Pancreas (tissue), 10 donors: ENCODE measurements around the gene CDS2. TPM values are rescaled to one million over a fixed set of nuclear protein-coding genes. Genes with fewer than 3 reads are reported as not detected.

Experiments
- ATAC-seq, 4 donors: fragments of 200-7000 bp; cut with Tn5 transposase; one replicate each; pipeline versions ENCODE4 v1.8.0 to v1.9.1; 2020; ENCODE audit warnings: mild to moderate bottlenecking in 4 of 4, moderate library complexity in 4 of 4
- DNase-seq, 6 donors: peaks; one replicate each; pipeline ENCODE4 v3.0.0-alpha.2; 2020
- FAIRE-seq: peaks from 2 replicates; lab custom pipeline; 2012; peaks lifted over from hg19 to GRCh38; lab: Jason Lieb, UNC
- H3K27ac ChIP-seq, 4 donors: fragments of 200-600 bp; sonication (generic); 1 replicate in 3 of 4; 2 replicates in 1 of 4; pipeline versions ENCODE4 v1.5.0 to v1.8.0; 2020
- H3K27me3 ChIP-seq, 4 donors: fragments of 200-600 bp; one replicate each; pipeline ENCODE4 v1.8.0; 2021
- H3K36me3 ChIP-seq, 3 donors: fragments of 200-600 bp; sonication (generic) in 1 of 3; one replicate each; pipeline versions ENCODE4 v1.5.0 to v1.8.0; 2020 to 2021
- H3K4me1 ChIP-seq, 3 donors: fragments of 200-600 bp; one replicate each; pipeline ENCODE4 v1.8.0; 2021
- H3K4me3 ChIP-seq, 4 donors: fragments of 200-600 bp; sonication (generic) in 2 of 4; one replicate each; pipeline versions ENCODE4 v1.5.0 to v1.8.0; 2020 to 2021
- H3K9me3 ChIP-seq, 4 donors: fragments of 200-600 bp; one replicate each; pipeline ENCODE4 v1.8.0; 2021
- CTCF ChIP-seq, 4 donors: fragments of 200-600 bp; sonication (generic) in 3 of 4; IDR thresholded peaks; one replicate each; pipeline versions ENCODE4 v1.5.0 to v1.8.0; 2021; ENCODE audit warnings: antibody characterized with exemption in 4 of 4
- WGBS, 2 donors: extraction: QIAGEN DNeasy Blood & Tissue Kit; methylation state at CpG; one replicate each; pipeline ENCODE4 v1.1.7; 2013; 5-methylcytosine and 5-hydroxymethylcytosine counted together
- intact Hi-C, 3 donors: fragments of 100-400 bp; cut with DNase I; formaldehyde crosslinking; loops; one replicate each; pipeline versions ENCODE4 v1.11.1 to v1.14.2; 2022
- polyA plus RNA-seq, 2 donors: library from polyadenylated mRNA; stranded (reverse); fragments of 200-250 nt; gene quantifications; one replicate each; pipeline ENCODE4 v1.2.3, GENCODE V29; 2013
- total RNA-seq, 6 donors: library from RNA; stranded (reverse); fragmentation: NEBNext Ultra II Directional in 4 of 6; extraction: Animal tissue kit (Norgen Biotek cat#: 25700) in 4 of 6; gene quantifications; one replicate each; pipeline versions ENCODE4 v1.2.1 to v1.2.4, GENCODE V29; 2021 to 2023
- donor health status: healthy with polysubstance abuse.
- donor health status: DM: no; HTN: no; CAD: no; lungs with moderate emphysema.
- donor health status: DM: no; HTN: no; CAD: no.
- donor health status: control.
- donor health status: control.
- donor health status: Bipolar disorder and iron deficiency.
- donor health status: DM: yes; HTN: yes; CAD: no.
- donor health status: DM: no; HTN: no; CAD: no.
- donor health status: DM: no; HTN: no; CAD: no.
- donor health status: DM: yes; HTN: yes; CAD: no.

CDS2 gene
- total and polyA plus RNA-seq, 8 donors, result 4.6 to 27.1 (median 14.6) TPM

GRCh38 chr20:5104479-5104878, 22.3 kb upstream of the CDS2 start:
- no peak for ATAC-seq
- FAIRE-seq, result no peak
- Histone ChIP-seq H3K27ac (no peak overlapping the region), H3K9me3 (no peaks in the 10 kb centered on the region), H3K36me3 (peaks cover 0 to 44% (median 27%) of the 10 kb centered on the region in 3 donors), H3K27me3 (no peaks in the 10 kb centered on the region), H3K4me1 (no peaks in the 10 kb centered on the region), H3K4me3 (no peak overlapping the region)
- 97 to 99% methylated on average over 2 of the region's 2 CpGs for WGBS, 2 donors
- DNase-seq, result no peak
- intact Hi-C loops, result no loop called here
- TF ChIP-seq CTCF (IDR thresholded peaks at IDR 0.05), result no peak

- ATAC-seq, result no peak
Observed at GRCh38 chr20:5109276-5109675, 17.5 kb upstream of the CDS2 start.

GRCh38 chr20:5113615-5113986, 13.2 kb upstream of the CDS2 start:
- FAIRE-seq, result no peak
- Histone ChIP-seq H3K27me3 (no peaks in the 10 kb centered on the region), H3K4me1 (peaks cover 8 to 22% (median 16%) of the 10 kb centered on the region in 3 donors), H3K27ac (peak overlapping the region; percentile 88 to 95 (median 94)), H3K9me3 (no peaks in the 10 kb centered on the region), H3K4me3 (peak overlapping the region; percentile 48 to 66 (median 52)), H3K36me3 (peaks cover 0 to 33% (median 0%) of the 10 kb centered on the region in 3 donors)
- no peak for TF ChIP-seq CTCF (IDR thresholded peaks at IDR 0.05)
- 17 to 18% methylated on average over 3 of the region's 3 CpGs for WGBS, 2 donors
- DNase-seq, result no peak
- ATAC-seq, result no peak
- intact Hi-C loops, result no loop called here

More at GRCh38 chr20:5109276-5109675, 17.5 kb upstream of the CDS2 start:
- TF ChIP-seq CTCF (IDR thresholded peaks at IDR 0.05), result no peak
- Histone ChIP-seq H3K4me3 (no peak overlapping the region), H3K27me3 (no peaks in the 10 kb centered on the region), H3K4me1 (peaks cover 0 to 10% (median 6%) of the 10 kb centered on the region in 3 donors), H3K36me3 (peaks cover 0 to 24% (median 24%) of the 10 kb centered on the region in 3 donors), H3K9me3 (no peaks in the 10 kb centered on the region), H3K27ac (no peak overlapping the region)
- intact Hi-C loops, result no loop called here
- FAIRE-seq, result no peak
- DNase-seq, result no peak
- WGBS, 2 donors, result 76 to 79% methylated on average over 5 of the region's 5 CpGs

- no peak for TF ChIP-seq CTCF (IDR thresholded peaks at IDR 0.05)
- FAIRE-seq (no peak), DNase-seq (no peak), ATAC-seq (no peak)
- Histone ChIP-seq H3K27me3 (no peaks in the 10 kb centered on the region), H3K4me3 (no peak overlapping the region), H3K36me3 (peaks cover 0 to 33% (median 0%) of the 10 kb centered on the region in 3 donors), H3K4me1 (peaks cover 9 to 23% (median 16%) of the 10 kb centered on the region in 3 donors), H3K9me3 (no peaks in the 10 kb centered on the region), H3K27ac (no peak overlapping the region)
- WGBS, 2 donors, result 49 to 73% methylated on average over 3 of the region's 3 CpGs
- intact Hi-C loops, result no loop called here
Observed at GRCh38 chr20:5114403-5114802, 12.4 kb upstream of the CDS2 start.

- FAIRE-seq (no peak), DNase-seq (no peak), ATAC-seq (no peak)
- TF ChIP-seq CTCF (IDR thresholded peaks at IDR 0.05), result no peak
- Histone ChIP-seq H3K27me3 (no peaks in the 10 kb centered on the region), H3K9me3 (no peaks in the 10 kb centered on the region), H3K27ac (no peak overlapping the region), H3K4me1 (peaks cover 9 to 20% (median 16%) of the 10 kb centered on the region in 3 donors), H3K4me3 (no peak overlapping the region), H3K36me3 (peaks cover 0 to 33% (median 0%) of the 10 kb centered on the region in 3 donors)
- intact Hi-C loops, result no loop called here
- WGBS, 2 donors, result 78 to 88% methylated on average over 3 of the region's 3 CpGs
Observed at GRCh38 chr20:5116875-5117274, 9.9 kb upstream of the CDS2 start.
